HG02943 (cell line): ENCODE results near the gene UNC79.
"Not testable (repeated sequence)": the region's sequence is repeated elsewhere in the genome, so short reads cannot be mapped to it uniquely, and the experiment has no call there.

Experiments used
- ATAC-seq: cut with Tn5 transposase; IDR thresholded peaks from one replicate; pipeline ENCODE4 v1.9.1; 2021; ENCODE audit warnings: mild to moderate bottlenecking, low read depth, moderate library complexity; ENCODE audit not compliant: unreplicated experiment

UNC79 gene

DNA sequence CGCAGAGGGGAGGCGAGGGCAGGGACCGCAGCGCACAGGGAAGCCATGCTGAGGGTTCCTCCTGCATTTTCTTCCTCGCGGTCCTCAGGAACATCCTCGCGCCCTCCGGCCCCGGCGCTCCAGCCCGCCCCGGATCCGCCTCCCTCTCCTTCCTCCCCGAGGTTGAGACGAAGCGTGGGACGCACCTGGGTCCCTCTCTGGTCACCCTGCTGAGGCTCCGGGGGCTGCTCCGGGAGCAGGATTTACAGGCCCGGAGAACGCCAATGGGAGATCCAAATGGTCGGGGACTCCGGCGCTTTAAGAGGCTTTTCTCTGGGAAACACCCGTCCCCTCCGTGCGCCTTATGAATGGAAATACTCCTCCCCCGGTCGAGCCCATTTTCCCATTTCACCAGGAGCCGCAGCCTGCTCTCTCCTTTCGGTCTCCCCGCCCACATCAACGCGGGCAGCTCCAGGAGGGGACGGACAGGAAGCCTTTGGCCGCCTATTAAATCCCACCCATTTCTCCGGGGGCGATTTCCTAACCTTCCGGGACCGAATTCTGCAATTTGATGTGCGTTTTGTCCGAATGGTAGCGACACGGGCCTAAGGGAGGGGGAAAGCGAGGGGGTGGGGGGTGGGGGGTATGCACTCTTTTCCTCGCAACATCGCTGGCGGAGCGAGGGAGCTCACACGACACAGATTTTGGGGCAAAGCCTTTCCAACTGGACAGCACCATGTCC lies at the start of gene UNC79:
Gene UNC79 (plus strand): TSS at position 625 of the 721 bp plus-strand sequence. CDS start 91 bp downstream, at position 716.
- no peak for ATAC-seq

DNA sequence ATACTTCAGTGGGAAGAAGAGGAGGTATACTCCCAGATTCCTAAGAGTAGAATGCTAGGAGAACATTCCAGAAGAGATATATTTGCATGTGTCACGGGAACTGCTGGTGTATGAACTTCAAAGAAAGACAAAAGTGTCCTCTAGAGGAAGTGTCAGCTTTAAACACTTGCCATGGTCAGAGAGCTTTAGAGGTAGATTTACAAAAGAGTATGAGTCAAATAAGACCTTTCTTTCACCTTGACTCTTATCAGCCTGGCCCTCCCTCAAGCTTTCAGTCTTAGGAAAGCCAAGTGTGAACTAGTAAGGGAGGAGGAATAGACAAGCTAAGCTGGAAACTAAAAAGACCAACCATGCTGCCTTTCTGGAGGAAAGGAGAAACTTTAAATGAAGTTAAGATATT lies 49.1 kb upstream of the UNC79 start:
- ATAC-seq = no peak

- not testable (repeated sequence) for ATAC-seq
Measured at GRCh38 chr14:93384256-93384655, 46.5 kb upstream of the UNC79 start.

DNA sequence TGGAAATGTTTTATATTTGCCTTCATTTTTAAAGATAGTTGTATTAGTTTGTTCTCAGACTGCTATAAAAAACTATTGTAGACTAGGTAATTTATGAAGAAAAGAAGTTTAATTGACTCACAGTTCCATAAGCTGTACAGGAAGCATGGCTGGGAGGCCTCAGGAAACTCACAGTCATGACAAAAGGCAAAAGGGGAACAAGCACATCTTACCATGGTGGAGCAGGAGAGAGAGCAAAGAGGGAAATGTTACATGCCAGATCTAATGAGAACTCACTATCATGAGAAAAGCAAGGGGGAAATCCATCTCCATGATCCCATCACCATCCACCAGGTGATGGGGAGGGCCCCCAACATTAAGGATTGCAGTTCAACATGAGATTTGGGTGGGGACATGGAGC lies 35.5 kb upstream of the UNC79 start:
- no peak for ATAC-seq

DNA sequence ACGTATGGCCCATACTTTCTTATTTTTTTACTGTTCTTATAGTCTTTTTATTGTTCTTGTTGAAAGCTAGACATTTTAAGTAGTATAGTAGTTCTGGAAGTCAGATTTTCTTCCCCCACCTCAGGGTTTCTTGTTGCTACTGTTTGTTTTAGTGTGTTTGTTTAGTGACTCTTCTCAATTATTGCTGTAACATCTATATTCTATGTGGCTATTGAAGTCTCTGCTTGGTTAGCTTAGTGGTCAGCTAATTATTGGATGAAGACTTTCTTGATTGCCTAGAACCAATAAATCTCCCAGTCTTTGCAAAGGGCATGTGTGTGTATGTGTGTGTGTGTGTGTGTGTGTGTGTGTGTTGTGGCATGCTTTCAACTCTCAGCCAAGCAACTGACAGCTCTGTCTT lies 34.3 kb upstream of the UNC79 start:
- no peak for ATAC-seq

DNA sequence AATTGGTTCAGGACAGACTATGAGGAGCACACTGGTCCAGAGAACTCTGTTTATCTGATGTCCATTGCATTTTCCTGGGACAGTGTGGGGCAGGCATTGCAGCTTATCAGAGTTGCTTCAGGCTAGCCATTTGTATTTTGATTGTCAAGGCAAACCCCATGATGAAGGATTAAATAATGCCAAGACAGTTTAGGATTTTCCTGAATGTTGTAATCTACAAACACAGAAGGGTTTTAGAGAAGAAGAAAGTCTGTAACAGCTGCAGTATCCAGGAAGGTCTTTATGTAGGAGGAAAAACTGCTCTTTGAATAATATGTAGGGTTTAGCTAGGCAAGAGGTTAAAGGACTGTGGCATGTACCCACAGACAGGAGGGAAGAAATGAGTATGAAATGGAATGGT lies 32.2 kb upstream of the UNC79 start:
- ATAC-seq = no peak

DNA sequence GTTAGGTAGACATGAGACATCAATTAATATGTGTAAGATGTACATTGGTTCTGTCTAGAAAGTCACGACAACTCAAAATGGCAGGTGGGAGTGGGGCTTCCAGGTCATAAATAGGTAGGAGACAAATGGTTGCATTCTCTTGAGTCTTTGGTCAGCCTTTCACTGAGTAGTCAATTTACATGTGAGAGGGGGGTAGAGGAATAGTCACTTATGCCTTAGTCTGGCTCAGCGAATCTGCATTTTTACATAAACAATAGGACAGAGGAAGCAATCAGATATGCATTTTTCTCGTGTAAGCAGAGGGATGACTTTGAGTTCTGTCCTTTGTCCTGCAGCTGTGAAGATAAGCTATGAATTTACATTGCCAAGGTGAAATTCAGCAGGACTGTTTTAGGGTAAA lies 27.8 kb upstream of the UNC79 start:
- no peak for ATAC-seq

GRCh38 chr14:93410021-93410420 lies 20.7 kb upstream of the UNC79 start:
- ATAC-seq = no peak

- ATAC-seq = no peak
Measured at GRCh38 chr14:93410893-93411292, 19.8 kb upstream of the UNC79 start.

DNA sequence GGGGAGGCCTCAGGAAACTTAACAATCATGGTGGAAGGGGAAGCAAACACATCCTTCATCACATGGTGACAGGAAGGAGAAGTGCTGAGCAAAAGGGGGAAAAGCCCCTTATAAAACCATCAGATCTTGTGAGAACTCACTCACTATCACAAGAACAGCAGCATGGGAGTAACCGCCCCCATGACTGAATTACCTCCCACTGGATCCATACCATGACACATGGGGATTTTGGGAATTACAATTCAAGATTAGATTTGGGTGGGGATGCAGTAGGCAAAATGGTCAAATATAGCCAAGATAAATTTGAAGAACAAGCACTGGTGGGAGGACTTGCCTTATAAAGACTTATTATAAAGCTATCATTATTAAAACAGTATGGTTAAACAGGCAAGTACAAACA lies 5.6 kb upstream of the UNC79 start:
- not testable (repeated sequence) for ATAC-seq

GRCh38 chr14:93426750-93427149 lies 4.0 kb upstream of the UNC79 start:
- no peak for ATAC-seq

DNA sequence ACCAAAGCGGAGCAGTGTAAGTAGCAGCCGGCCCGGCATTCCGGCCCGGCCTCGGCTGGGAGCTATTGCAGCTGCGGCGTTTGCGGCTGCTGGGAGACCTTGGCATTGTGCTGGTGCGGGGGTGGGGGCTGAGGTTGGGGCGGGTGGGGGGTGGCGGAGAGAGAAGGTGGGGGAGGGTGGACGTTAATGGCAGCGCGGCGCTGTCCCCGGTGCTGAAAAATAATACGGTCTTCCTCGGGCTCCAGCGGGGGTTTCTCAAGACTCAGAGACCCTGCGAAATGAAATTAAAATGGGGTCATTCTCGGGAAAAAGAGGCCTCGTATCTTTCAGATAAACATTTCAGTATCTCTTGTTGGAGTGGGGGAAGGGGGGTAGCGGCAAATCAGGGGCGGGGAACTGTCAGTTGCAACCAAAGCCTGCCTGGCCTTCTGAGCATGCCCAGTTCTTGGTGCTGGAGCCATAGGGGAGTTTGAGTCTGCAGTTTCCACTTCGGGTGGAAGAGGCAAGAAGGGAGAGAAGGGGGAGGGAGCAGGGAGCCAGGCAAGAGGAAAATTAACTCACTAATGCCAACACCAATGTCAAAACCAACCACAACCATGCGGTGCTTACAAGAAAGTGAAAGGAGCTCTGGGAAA lies 414 bp downstream of the UNC79 start:
- no peak for ATAC-seq

GRCh38 chr14:93454224-93454623 lies 23.5 kb downstream of the UNC79 start:
- ATAC-seq = no peak

GRCh38 chr14:93456356-93456755 lies 25.6 kb downstream of the UNC79 start:
- ATAC-seq = no peak

DNA sequence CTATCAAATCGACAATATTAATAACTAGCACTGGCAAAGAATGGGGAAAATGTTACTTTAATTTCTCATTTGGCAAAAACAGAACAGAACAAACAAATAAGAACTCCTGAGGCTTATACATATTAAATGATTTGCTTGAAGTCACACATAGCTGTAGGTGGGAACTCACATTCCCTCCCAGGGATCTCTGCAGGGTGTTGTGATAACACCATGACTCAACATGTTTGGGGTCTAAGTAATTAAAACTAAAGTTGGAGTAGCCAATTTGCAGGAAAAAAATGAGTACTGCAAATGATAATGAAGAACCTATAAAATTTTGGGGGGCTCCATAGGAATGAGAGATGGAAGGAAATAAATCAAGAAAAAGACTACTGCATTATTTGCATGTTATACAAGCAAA lies 27.5 kb downstream of the UNC79 start:
- no peak for ATAC-seq

- no peak for ATAC-seq
Measured at GRCh38 chr14:93462479-93462878, 31.7 kb downstream of the UNC79 start.

- ATAC-seq = no peak
Measured at GRCh38 chr14:93464271-93464670, 33.5 kb downstream of the UNC79 start.

DNA sequence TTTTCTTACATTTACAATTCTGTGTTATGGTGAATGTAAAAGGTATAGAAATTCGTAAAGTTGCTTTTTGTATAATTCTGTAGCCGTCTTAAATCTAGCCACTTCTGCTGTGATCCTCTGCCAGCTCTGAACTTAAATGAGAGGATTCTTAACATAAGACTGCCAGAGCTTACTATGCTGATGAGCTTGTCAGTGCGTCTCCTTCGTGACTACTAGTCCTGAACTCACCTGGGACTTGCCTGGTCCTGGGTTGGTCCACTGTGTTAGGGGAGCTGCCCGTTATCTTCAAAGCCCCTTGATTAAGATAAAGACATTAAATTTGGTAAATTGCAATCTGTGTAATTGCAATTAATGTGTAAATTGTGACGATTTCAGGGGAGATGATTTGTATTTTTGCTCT lies 44.7 kb downstream of the UNC79 start:
- no peak for ATAC-seq

DNA sequence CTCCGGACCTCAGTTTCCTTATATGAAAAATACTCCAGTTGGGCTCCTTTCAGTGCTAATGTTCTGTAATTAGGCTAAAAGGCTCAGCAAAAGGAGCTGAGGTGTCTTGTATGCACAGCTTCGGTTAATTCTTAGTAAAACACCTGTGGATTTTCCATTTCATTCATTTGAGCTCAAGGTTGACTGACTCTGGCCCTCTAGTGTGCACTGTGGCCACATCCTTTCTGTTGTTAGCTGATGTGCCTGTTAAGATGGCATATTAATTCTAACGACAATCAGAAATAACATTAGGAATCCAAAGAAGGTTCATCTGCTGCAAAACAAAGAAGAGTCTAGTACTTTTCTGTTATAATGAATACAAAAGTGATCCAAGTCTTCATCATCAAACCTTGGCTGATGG lies 45.6 kb downstream of the UNC79 start:
- no peak for ATAC-seq

- ATAC-seq = not testable (repeated sequence)
Measured at GRCh38 chr14:93479074-93479473, 48.3 kb downstream of the UNC79 start.

GRCh38 chr14:93480867-93481266 lies 50.1 kb downstream of the UNC79 start:
- no peak for ATAC-seq

- ATAC-seq = no peak
Measured at GRCh38 chr14:93481758-93482157, 51.0 kb downstream of the UNC79 start.
